GM19328 (cell line): Measurements from ENCODE around the gene DR1.
"Not testable (repeated sequence)": the region's sequence is repeated elsewhere in the genome, so short reads cannot be mapped to it uniquely, and the experiment has no call there.

Experiments used
- ATAC-seq: cut with Tn5 transposase; IDR thresholded peaks from one replicate; pipeline ENCODE4 v1.9.1; 2021; ENCODE audit warnings: mild to moderate bottlenecking, moderate library complexity; ENCODE audit not compliant: unreplicated experiment

DR1 gene

GRCh38 chr1:93374334-93375106, 28.8 kb downstream of the DR1 start:
- ATAC-seq = no peak

- no peak for ATAC-seq
These were observed 38.9 kb downstream of the DR1 start for GRCh38 chr1:93384656-93385055.

GRCh38 chr1:93386268-93386667, 40.6 kb downstream of the DR1 start:
- ATAC-seq = not testable (repeated sequence)

GRCh38 chr1:93394514-93394913, 48.8 kb downstream of the DR1 start:
- no peak for ATAC-seq

GRCh38 chr1:93395195-93395594, 49.5 kb downstream of the DR1 start:
- no peak for ATAC-seq

GRCh38 chr1:93399781-93400180, 54.1 kb downstream of the DR1 start:
- ATAC-seq = no peak

- ATAC-seq = no peak
These were observed 62.5 kb downstream of the DR1 start for GRCh38 chr1:93408203-93408602.

GRCh38 chr1:93411000-93411399, 65.3 kb downstream of the DR1 start:
- no peak for ATAC-seq

- ATAC-seq = no peak
These were observed 69.0 kb downstream of the DR1 start for GRCh38 chr1:93414749-93415148.

- no peak for ATAC-seq
These were observed 69.6 kb downstream of the DR1 start for GRCh38 chr1:93415296-93415695.

GRCh38 chr1:93416183-93416582, 70.5 kb downstream of the DR1 start:
- ATAC-seq = no peak
